HepG2 (cell line): ENCODE results near the gene ADM. TPM values are rescaled to one million over a fixed set of nuclear protein-coding genes. Genes with fewer than 3 reads are reported as not detected.

ENCODE experiments used
- AKAP8 ChIP-seq: sonication (generic); formaldehyde crosslinking; IDR thresholded peaks from 2 replicates; pipeline ENCODE4 v1.5.1; 2020; ENCODE audit warnings: mild to moderate bottlenecking, missing genetic modification reagents
- CAMTA2 ChIP-seq: sonication (generic); formaldehyde crosslinking; IDR thresholded peaks from 2 replicates; pipeline ENCODE4 v1.4.0; 2020; ENCODE audit warnings: mild to moderate bottlenecking, missing genetic modification reagents, borderline replicate concordance
- DMAP1 ChIP-seq: IDR thresholded peaks from 2 replicates; pipeline ENCODE4 v1.6.1; 2016
- ISX ChIP-seq: sonication (generic); formaldehyde crosslinking; conservative IDR thresholded peaks from 2 replicates; pipeline ENCODE4 v1.5.0; 2020; ENCODE audit warnings: missing genetic modification reagents
- NFKB2 ChIP-seq: sonication (generic); formaldehyde crosslinking; IDR thresholded peaks from 2 replicates; pipeline ENCODE4 v1.4.0; 2020; ENCODE audit warnings: missing genetic modification reagents, borderline replicate concordance
- RORA ChIP-seq: sonication (generic); formaldehyde crosslinking; IDR thresholded peaks from 2 replicates; pipeline ENCODE4 v1.5.0; 2020; ENCODE audit warnings: mild to moderate bottlenecking, missing genetic modification reagents, moderate library complexity
- ZNF24 ChIP-seq: fragments of 450-650 bp; IDR thresholded peaks from 2 replicates; pipeline ENCODE4 v1.6.1; 2017; ENCODE audit warnings: antibody characterized with exemption, mild to moderate bottlenecking
- ZNF549 ChIP-seq: sonication (generic); formaldehyde crosslinking; IDR thresholded peaks from 2 replicates; pipeline ENCODE4 v1.5.0; 2020; ENCODE audit warnings: missing genetic modification reagents
- polyA plus RNA-seq, 8 experiments: library from polyadenylated mRNA; depleted of rRNA in 3 of 8; stranded (reverse) in 7 of 8; unstranded in 1 of 8; fragments of >200 nt; fragmentation: Illumina TruSeq in 4 of 8; extraction: Trizol in 4 of 8; gene quantifications; 2 replicates each; pipeline versions ENCODE4 v1.2.1 to v1.2.3, GENCODE V29; 2011 to 2016; ENCODE audit warnings: low read depth in 4 of 8, missing spikeins in 1 of 8, mixed read lengths in 1 of 8; ENCODE audit not compliant: insufficient read depth in 1 of 8
- total RNA-seq, 5 experiments: library from RNA; depleted of rRNA; stranded (reverse); fragments of >200 nt; fragmentation: Illumina TruSeq; extraction: Trizol; gene quantifications; 2 replicates each; pipeline ENCODE4 v1.2.3, GENCODE V29; 2016; ENCODE audit warnings: low read depth in 1 of 5
- TF ChIP-seq, protein P1 (sequence below), 2 experiments: sonication (generic) in 1 of 2; formaldehyde crosslinking in 1 of 2; IDR thresholded peaks; 2 replicates each; pipeline versions ENCODE4 v1.4.0 to v1.6.1; 2016 to 2020; ENCODE audit warnings: borderline replicate concordance in 1 of 2, low read depth in 1 of 2, mild to moderate bottlenecking in 1 of 2, missing genetic modification reagents in 1 of 2
- TF ChIP-seq, protein P2 (sequence below): sonication (generic); formaldehyde crosslinking; IDR thresholded peaks from 2 replicates; pipeline ENCODE4 v1.9.0; 2021; ENCODE audit warnings: mild to moderate bottlenecking, missing genetic modification reagents
- TF ChIP-seq, protein P3 (sequence below): sonication (generic); formaldehyde crosslinking; IDR thresholded peaks from 2 replicates; pipeline ENCODE4 v1.5.0; 2020; ENCODE audit warnings: mild to moderate bottlenecking, missing genetic modification reagents, borderline replicate concordance
- TF ChIP-seq, protein P4 (sequence below): sonication (generic); formaldehyde crosslinking; IDR thresholded peaks from 2 replicates; pipeline ENCODE4 v1.8.0; 2023; ENCODE audit warnings: mild to moderate bottlenecking, missing genetic modification reagents

Gene ADM
- total and polyA plus RNA-seq, 2 of the 13 experiments (the other 11 are each of a cell fraction or from before 2014, with no cell fraction given) = 10.7 to 26.1 TPM

DNA sequence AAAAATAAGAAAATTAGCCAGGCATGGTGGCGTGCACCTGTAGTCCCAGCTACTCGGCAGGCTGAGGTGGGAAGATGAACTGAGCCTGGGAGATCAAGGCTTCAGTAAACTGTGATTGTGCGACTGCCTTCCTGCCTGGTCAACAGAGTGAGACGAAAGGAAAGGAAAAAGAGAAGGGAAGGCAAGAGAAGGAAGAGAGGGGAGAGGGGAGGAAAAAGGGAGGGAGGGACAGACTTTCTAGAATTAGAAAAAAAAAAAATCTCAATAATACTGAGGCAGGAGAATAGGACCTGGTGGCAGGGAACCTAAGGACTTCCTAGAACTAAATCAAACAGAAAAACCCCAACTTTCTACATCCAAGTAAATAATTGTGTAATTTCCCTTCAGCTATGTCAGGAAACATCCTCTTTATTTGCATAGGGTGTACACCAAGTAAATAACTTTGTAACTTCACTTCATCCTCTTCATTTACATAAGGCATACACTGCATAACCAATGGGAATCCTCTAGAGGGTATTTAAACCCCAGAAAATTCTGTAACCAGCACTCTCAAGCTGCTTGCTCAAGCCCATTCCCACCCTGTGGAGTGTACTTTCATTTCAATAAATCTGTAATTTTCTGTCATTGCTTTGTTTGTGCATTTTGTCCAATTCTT, 19.6 kb upstream of the ADM start (continued):
- no peak for TF ChIP-seq ISX (CRISPR knock-in tag)
- no peak for TF ChIP-seq RORA (CRISPR knock-in tag)
- TF ChIP-seq, protein P1, sequence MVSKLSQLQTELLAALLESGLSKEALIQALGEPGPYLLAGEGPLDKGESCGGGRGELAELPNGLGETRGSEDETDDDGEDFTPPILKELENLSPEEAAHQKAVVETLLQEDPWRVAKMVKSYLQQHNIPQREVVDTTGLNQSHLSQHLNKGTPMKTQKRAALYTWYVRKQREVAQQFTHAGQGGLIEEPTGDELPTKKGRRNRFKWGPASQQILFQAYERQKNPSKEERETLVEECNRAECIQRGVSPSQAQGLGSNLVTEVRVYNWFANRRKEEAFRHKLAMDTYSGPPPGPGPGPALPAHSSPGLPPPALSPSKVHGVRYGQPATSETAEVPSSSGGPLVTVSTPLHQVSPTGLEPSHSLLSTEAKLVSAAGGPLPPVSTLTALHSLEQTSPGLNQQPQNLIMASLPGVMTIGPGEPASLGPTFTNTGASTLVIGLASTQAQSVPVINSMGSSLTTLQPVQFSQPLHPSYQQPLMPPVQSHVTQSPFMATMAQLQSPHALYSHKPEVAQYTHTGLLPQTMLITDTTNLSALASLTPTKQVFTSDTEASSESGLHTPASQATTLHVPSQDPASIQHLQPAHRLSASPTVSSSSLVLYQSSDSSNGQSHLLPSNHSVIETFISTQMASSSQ (IDR thresholded peaks at IDR 0.05; ENCODE audit: low read depth) = no peak
- TF ChIP-seq, protein P1 (CRISPR knock-in tag; IDR thresholded peaks at IDR 0.05; ENCODE audit: borderline replicate concordance) = no peak; the same call in 1 of the 2 replicates
- no peak for TF ChIP-seq NFKB2 (CRISPR knock-in tag)
- TF ChIP-seq ZNF549 (CRISPR knock-in tag) = no peak
- TF ChIP-seq ZNF24 = peak; percentile 93
- TF ChIP-seq, protein P2, sequence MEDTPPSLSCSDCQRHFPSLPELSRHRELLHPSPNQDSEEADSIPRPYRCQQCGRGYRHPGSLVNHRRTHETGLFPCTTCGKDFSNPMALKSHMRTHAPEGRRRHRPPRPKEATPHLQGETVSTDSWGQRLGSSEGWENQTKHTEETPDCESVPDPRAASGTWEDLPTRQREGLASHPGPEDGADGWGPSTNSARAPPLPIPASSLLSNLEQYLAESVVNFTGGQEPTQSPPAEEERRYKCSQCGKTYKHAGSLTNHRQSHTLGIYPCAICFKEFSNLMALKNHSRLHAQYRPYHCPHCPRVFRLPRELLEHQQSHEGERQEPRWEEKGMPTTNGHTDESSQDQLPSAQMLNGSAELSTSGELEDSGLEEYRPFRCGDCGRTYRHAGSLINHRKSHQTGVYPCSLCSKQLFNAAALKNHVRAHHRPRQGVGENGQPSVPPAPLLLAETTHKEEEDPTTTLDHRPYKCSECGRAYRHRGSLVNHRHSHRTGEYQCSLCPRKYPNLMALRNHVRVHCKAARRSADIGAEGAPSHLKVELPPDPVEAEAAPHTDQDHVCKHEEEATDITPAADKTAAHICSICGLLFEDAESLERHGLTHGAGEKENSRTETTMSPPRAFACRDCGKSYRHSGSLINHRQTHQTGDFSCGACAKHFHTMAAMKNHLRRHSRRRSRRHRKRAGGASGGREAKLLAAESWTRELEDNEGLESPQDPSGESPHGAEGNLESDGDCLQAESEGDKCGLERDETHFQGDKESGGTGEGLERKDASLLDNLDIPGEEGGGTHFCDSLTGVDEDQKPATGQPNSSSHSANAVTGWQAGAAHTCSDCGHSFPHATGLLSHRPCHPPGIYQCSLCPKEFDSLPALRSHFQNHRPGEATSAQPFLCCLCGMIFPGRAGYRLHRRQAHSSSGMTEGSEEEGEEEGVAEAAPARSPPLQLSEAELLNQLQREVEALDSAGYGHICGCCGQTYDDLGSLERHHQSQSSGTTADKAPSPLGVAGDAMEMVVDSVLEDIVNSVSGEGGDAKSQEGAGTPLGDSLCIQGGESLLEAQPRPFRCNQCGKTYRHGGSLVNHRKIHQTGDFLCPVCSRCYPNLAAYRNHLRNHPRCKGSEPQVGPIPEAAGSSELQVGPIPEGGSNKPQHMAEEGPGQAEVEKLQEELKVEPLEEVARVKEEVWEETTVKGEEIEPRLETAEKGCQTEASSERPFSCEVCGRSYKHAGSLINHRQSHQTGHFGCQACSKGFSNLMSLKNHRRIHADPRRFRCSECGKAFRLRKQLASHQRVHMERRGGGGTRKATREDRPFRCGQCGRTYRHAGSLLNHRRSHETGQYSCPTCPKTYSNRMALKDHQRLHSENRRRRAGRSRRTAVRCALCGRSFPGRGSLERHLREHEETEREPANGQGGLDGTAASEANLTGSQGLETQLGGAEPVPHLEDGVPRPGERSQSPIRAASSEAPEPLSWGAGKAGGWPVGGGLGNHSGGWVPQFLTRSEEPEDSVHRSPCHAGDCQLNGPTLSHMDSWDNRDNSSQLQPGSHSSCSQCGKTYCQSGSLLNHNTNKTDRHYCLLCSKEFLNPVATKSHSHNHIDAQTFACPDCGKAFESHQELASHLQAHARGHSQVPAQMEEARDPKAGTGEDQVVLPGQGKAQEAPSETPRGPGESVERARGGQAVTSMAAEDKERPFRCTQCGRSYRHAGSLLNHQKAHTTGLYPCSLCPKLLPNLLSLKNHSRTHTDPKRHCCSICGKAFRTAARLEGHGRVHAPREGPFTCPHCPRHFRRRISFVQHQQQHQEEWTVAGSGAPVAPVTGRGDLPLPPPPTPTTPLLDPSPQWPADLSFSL = no peak
- TF ChIP-seq, protein P3, sequence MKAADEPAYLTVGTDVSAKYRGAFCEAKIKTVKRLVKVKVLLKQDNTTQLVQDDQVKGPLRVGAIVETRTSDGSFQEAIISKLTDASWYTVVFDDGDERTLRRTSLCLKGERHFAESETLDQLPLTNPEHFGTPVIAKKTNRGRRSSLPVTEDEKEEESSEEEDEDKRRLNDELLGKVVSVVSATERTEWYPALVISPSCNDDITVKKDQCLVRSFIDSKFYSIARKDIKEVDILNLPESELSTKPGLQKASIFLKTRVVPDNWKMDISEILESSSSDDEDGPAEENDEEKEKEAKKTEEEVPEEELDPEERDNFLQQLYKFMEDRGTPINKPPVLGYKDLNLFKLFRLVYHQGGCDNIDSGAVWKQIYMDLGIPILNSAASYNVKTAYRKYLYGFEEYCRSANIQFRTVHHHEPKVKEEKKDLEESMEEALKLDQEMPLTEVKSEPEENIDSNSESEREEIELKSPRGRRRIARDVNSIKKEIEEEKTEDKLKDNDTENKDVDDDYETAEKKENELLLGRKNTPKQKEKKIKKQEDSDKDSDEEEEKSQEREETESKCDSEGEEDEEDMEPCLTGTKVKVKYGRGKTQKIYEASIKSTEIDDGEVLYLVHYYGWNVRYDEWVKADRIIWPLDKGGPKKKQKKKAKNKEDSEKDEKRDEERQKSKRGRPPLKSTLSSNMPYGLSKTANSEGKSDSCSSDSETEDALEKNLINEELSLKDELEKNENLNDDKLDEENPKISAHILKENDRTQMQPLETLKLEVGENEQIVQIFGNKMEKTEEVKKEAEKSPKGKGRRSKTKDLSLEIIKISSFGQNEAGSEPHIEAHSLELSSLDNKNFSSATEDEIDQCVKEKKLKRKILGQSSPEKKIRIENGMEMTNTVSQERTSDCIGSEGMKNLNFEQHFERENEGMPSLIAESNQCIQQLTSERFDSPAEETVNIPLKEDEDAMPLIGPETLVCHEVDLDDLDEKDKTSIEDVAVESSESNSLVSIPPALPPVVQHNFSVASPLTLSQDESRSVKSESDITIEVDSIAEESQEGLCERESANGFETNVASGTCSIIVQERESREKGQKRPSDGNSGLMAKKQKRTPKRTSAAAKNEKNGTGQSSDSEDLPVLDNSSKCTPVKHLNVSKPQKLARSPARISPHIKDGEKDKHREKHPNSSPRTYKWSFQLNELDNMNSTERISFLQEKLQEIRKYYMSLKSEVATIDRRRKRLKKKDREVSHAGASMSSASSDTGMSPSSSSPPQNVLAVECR (CRISPR knock-in tag) = peak; percentile 37; the same call in 1 of the 2 replicates
- TF ChIP-seq DMAP1 (CRISPR knock-in tag) = no peak
- TF ChIP-seq, protein P4, sequence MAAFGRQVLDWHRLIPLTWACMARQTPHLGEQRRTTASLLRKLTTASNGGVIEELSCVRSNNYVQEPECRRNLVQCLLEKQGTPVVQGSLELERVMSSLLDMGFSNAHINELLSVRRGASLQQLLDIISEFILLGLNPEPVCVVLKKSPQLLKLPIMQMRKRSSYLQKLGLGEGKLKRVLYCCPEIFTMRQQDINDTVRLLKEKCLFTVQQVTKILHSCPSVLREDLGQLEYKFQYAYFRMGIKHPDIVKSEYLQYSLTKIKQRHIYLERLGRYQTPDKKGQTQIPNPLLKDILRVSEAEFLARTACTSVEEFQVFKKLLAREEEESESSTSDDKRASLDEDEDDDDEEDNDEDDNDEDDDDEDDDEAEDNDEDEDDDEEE (CRISPR knock-in tag) = no peak
- TF ChIP-seq CAMTA2 (CRISPR knock-in tag) = no peak
- TF ChIP-seq AKAP8 (CRISPR knock-in tag) = no peak
